ENCODE measurements around the gene KCNK3.
"Not testable (repeated sequence)": the region's sequence is repeated elsewhere in the genome, so short reads cannot be mapped to it uniquely, and the experiment has no call there.

KCNK3 gene

GRCh38 chr2:26651799-26652198 lies 40.7 kb upstream of the KCNK3 start:
- TF ChIP-seq CTCF (IDR thresholded peaks at IDR 0.05; ENCODE audit: low read depth, low read length, missing control alignments): no peak
- peaks cover 5% of the 10 kb centered on the region for H3K27me3 ChIP-seq (replicated peaks)
- H3K27ac ChIP-seq: no peak overlapping the region
- in situ Hi-C loops (cut with HindIII; ENCODE audit: low pct_ligation_motif_present, low sequenced_read_pairs): no loop called here
- H3K4me3 ChIP-seq (ENCODE audit: low read depth, low read length): no peak overlapping the region
- no peaks in the 10 kb centered on the region for H3K36me3 ChIP-seq (replicated peaks)
- no peak for DNase-seq

GRCh38 chr2:26652361-26653041 lies 40.0 kb upstream of the KCNK3 start:
- Histone ChIP-seq H3K4me3 (ENCODE audit: low read depth, low read length) (no peak overlapping the region), H3K36me3 (replicated peaks) (no peaks in the 10 kb centered on the region), H3K27ac (no peak overlapping the region), H3K27me3 (replicated peaks) (peaks cover 5% of the 10 kb centered on the region)
- DNase-seq: no peak
- TF ChIP-seq CTCF (IDR thresholded peaks at IDR 0.05; ENCODE audit: low read depth, low read length, missing control alignments): no peak
- in situ Hi-C loops (cut with HindIII; ENCODE audit: low pct_ligation_motif_present, low sequenced_read_pairs): no loop called here

- H3K4me3 ChIP-seq (ENCODE audit: low read depth, low read length): no peak overlapping the region
- no peak overlapping the region for H3K27ac ChIP-seq
- TF ChIP-seq CTCF (IDR thresholded peaks at IDR 0.05; ENCODE audit: low read depth, low read length, missing control alignments): no peak
- H3K36me3 ChIP-seq (replicated peaks): no peaks in the 10 kb centered on the region
- peaks cover 5% of the 10 kb centered on the region for H3K27me3 ChIP-seq (replicated peaks)
- no peak for DNase-seq
- in situ Hi-C loops (cut with HindIII; ENCODE audit: low pct_ligation_motif_present, low sequenced_read_pairs): no loop called here
Observed at GRCh38 chr2:26653207-26654060, 39.1 kb upstream of the KCNK3 start.

- in situ Hi-C loops (cut with HindIII; ENCODE audit: low pct_ligation_motif_present, low sequenced_read_pairs): no loop called here
- Histone ChIP-seq H3K27ac (no peak overlapping the region), H3K4me3 (ENCODE audit: low read depth, low read length) (no peak overlapping the region), H3K27me3 (replicated peaks) (peaks cover 5% of the 10 kb centered on the region), H3K36me3 (replicated peaks) (no peaks in the 10 kb centered on the region)
- TF ChIP-seq CTCF (IDR thresholded peaks at IDR 0.05; ENCODE audit: low read depth, low read length, missing control alignments): no peak
- DNase-seq: no peak
Observed at GRCh38 chr2:26654061-26654340, 38.5 kb upstream of the KCNK3 start.

- H3K27ac ChIP-seq; H3K36me3 ChIP-seq (replicated peaks); DNase-seq; H3K27me3 ChIP-seq (replicated peaks); in situ Hi-C loops (cut with HindIII; ENCODE audit: low pct_ligation_motif_present, low sequenced_read_pairs); H3K4me3 ChIP-seq (ENCODE audit: low read depth, low read length): not testable (repeated sequence)
Observed at GRCh38 chr2:26655120-26655519, 37.4 kb upstream of the KCNK3 start.

- TF ChIP-seq CTCF (IDR thresholded peaks at IDR 0.05; ENCODE audit: low read depth, low read length, missing control alignments): no peak
- in situ Hi-C loops (cut with HindIII; ENCODE audit: low pct_ligation_motif_present, low sequenced_read_pairs): no loop called here
- DNase-seq: no peak
- H3K27ac ChIP-seq: no peak overlapping the region
- no peak overlapping the region for H3K4me3 ChIP-seq (ENCODE audit: low read depth, low read length)
- H3K27me3 ChIP-seq (replicated peaks): peaks cover 5% of the 10 kb centered on the region
- no peaks in the 10 kb centered on the region for H3K36me3 ChIP-seq (replicated peaks)
Observed at GRCh38 chr2:26655611-26656195, 36.8 kb upstream of the KCNK3 start.
